ENCODE data around the gene FOXN4.

Gene FOXN4

GRCh38 chr12:109310247-109311125 is 1.4 kb upstream of the FOXN4 start:
- DNase-seq, result peak; percentile 58
- H3K27ac ChIP-seq, result peak overlapping the region; percentile 68

GRCh38 chr12:109309381-109310246 is 530 bp upstream of the FOXN4 start:
- no peaks in the 10 kb centered on the region for H3K9me3 ChIP-seq (ENCODE audit: severe bottlenecking)
- no peaks in the 10 kb centered on the region for H3K36me3 ChIP-seq
- H3K27ac ChIP-seq, result peak overlapping the region; percentile 68
- no peak for TF ChIP-seq CTCF (IDR thresholded peaks at IDR 0.05; ENCODE audit: low read depth, low read length)
- H3K27me3 ChIP-seq (ENCODE audit: insufficient read depth, low read depth, severe bottlenecking), result no peaks in the 10 kb centered on the region
- peak overlapping the region; percentile 71 for H3K4me3 ChIP-seq (ENCODE audit: low read depth, low read length)
- DNase-seq, result peak; percentile 44

More at GRCh38 chr12:109310247-109311125, 1.4 kb upstream of the FOXN4 start:
- no peak for TF ChIP-seq CTCF (IDR thresholded peaks at IDR 0.05; ENCODE audit: low read depth, low read length)
- peak overlapping the region; percentile 66 for H3K4me3 ChIP-seq (ENCODE audit: low read depth, low read length)
- H3K9me3 ChIP-seq (ENCODE audit: severe bottlenecking), result no peaks in the 10 kb centered on the region
- no peaks in the 10 kb centered on the region for H3K27me3 ChIP-seq (ENCODE audit: insufficient read depth, low read depth, severe bottlenecking)
- no peaks in the 10 kb centered on the region for H3K36me3 ChIP-seq

GRCh38 chr12:109307051-109307450 is 2.0 kb downstream of the FOXN4 start:
- no peak for DNase-seq
- no peaks in the 10 kb centered on the region for H3K9me3 ChIP-seq (ENCODE audit: severe bottlenecking)
- no peak for TF ChIP-seq CTCF (IDR thresholded peaks at IDR 0.05; ENCODE audit: low read depth, low read length)
- H3K36me3 ChIP-seq, result no peaks in the 10 kb centered on the region
- H3K4me3 ChIP-seq (ENCODE audit: low read depth, low read length), result no peak overlapping the region
- no peak overlapping the region for H3K27ac ChIP-seq
- H3K27me3 ChIP-seq (ENCODE audit: insufficient read depth, low read depth, severe bottlenecking), result no peaks in the 10 kb centered on the region

- no peak overlapping the region for H3K4me3 ChIP-seq (ENCODE audit: low read depth, low read length)
- H3K27me3 ChIP-seq (ENCODE audit: insufficient read depth, low read depth, severe bottlenecking), result no peaks in the 10 kb centered on the region
- DNase-seq, result no peak
- no peak for TF ChIP-seq CTCF (IDR thresholded peaks at IDR 0.05; ENCODE audit: low read depth, low read length)
- no peaks in the 10 kb centered on the region for H3K36me3 ChIP-seq
- H3K9me3 ChIP-seq (ENCODE audit: severe bottlenecking), result no peaks in the 10 kb centered on the region
- H3K27ac ChIP-seq, result no peak overlapping the region
Measured at GRCh38 chr12:109305547-109305946, 3.5 kb downstream of the FOXN4 start.

GRCh38 chr12:109304485-109304884 is 4.6 kb downstream of the FOXN4 start:
- DNase-seq, result no peak
- Histone ChIP-seq H3K27ac (no peak overlapping the region), H3K4me3 (ENCODE audit: low read depth, low read length) (no peak overlapping the region), H3K36me3 (no peaks in the 10 kb centered on the region), H3K27me3 (ENCODE audit: insufficient read depth, low read depth, severe bottlenecking) (no peaks in the 10 kb centered on the region), H3K9me3 (ENCODE audit: severe bottlenecking) (no peaks in the 10 kb centered on the region)
- no peak for TF ChIP-seq CTCF (IDR thresholded peaks at IDR 0.05; ENCODE audit: low read depth, low read length)

All from WERI-Rb-1 (cell line).